Osteocyte (in vitro differentiated cells): ENCODE measurements around the gene MAPK1IP1L. TPM values are rescaled to one million over a fixed set of nuclear protein-coding genes. Genes with fewer than 3 reads are reported as not detected.
A peak's percentile ranks its signal among the peaks of the same experiment; 100 is the strongest.
"Not testable (repeated sequence)": the region's sequence is repeated elsewhere in the genome, so short reads cannot be mapped to it uniquely, and the experiment has no call there.

Experiments used
- DNase-seq: peaks from one replicate; pipeline ENCODE4 v3.0.0; 2021; ENCODE audit warnings: mixed read lengths; ENCODE audit not compliant: unreplicated experiment; ENCODE audit errors: extremely low spot score
- H3K27ac Mint-ChIP-seq: one replicate; pipeline ENCODE4 v1.8.0; 2021; ENCODE audit warnings: mild to moderate bottlenecking, mixed read lengths; ENCODE audit not compliant: unreplicated experiment
- H3K27me3 Mint-ChIP-seq: one replicate; pipeline ENCODE4 v1.8.0; 2021; ENCODE audit warnings: mixed read lengths; ENCODE audit not compliant: unreplicated experiment
- H3K36me3 Mint-ChIP-seq: one replicate; pipeline ENCODE4 v1.8.0; 2021; ENCODE audit warnings: mixed read lengths; ENCODE audit not compliant: unreplicated experiment
- H3K4me1 Mint-ChIP-seq: one replicate; pipeline ENCODE4 v1.8.0; 2021; ENCODE audit warnings: mixed read lengths; ENCODE audit not compliant: unreplicated experiment
- H3K4me3 Mint-ChIP-seq: one replicate; pipeline ENCODE4 v1.8.0; 2021; ENCODE audit warnings: mild to moderate bottlenecking, moderate library complexity, mixed read lengths; ENCODE audit not compliant: unreplicated experiment
- H3K9me3 Mint-ChIP-seq: one replicate; pipeline ENCODE4 v1.8.0; 2021; ENCODE audit warnings: mixed read lengths; ENCODE audit not compliant: unreplicated experiment
- total RNA-seq: library from RNA; stranded (reverse); gene quantifications from 2 replicates; pipeline ENCODE4 v1.2.1, GENCODE V29; 2021
- TF ChIP-seq, protein P1 (sequence below): fragments of 200-600 bp; sonication (generic); IDR thresholded peaks from 2 replicates; pipeline ENCODE4 v1.5.0; 2021; ENCODE audit warnings: antibody characterized with exemption, mild to moderate bottlenecking, moderate library complexity

MAPK1IP1L gene
- total RNA-seq, 1 donor from 2014 or later, result 102 TPM

DNA sequence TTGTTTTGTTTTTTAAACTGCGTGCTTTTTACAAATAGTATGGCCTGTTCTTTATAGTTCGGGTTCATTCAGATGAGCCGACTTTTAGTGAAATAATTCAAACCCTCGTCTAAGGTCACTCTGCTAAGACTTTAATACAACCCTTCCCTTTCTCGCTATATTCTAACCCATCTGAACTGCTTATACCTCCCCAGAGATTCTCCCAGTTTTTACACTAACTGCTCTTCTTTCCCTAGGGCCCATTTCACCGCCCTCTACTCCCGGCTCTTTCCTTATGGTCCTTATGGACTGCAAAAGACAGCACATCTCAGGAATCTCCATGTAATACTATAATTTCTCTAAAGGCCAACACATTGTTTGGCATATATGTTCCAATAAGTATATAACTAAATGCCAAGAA is 2.1 kb downstream of the MAPK1IP1L start:
- peak overlapping the region; percentile 98 for H3K27ac Mint-ChIP-seq
- H3K36me3 Mint-ChIP-seq, result peaks cover 22% of the 10 kb centered on the region
- H3K4me3 Mint-ChIP-seq, result peak overlapping the region; percentile 90
- TF ChIP-seq, protein P1, sequence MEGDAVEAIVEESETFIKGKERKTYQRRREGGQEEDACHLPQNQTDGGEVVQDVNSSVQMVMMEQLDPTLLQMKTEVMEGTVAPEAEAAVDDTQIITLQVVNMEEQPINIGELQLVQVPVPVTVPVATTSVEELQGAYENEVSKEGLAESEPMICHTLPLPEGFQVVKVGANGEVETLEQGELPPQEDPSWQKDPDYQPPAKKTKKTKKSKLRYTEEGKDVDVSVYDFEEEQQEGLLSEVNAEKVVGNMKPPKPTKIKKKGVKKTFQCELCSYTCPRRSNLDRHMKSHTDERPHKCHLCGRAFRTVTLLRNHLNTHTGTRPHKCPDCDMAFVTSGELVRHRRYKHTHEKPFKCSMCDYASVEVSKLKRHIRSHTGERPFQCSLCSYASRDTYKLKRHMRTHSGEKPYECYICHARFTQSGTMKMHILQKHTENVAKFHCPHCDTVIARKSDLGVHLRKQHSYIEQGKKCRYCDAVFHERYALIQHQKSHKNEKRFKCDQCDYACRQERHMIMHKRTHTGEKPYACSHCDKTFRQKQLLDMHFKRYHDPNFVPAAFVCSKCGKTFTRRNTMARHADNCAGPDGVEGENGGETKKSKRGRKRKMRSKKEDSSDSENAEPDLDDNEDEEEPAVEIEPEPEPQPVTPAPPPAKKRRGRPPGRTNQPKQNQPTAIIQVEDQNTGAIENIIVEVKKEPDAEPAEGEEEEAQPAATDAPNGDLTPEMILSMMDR, result no peak
- H3K4me1 Mint-ChIP-seq, result peaks cover 31% of the 10 kb centered on the region
- H3K9me3 Mint-ChIP-seq, result no peaks in the 10 kb centered on the region
- H3K27me3 Mint-ChIP-seq, result no peaks in the 10 kb centered on the region
- no peak for DNase-seq

GRCh38 chr14:55054098-55054497 is 2.7 kb downstream of the MAPK1IP1L start:
- H3K27me3 Mint-ChIP-seq, result no peaks in the 10 kb centered on the region
- TF ChIP-seq, protein P1, result no peak
- H3K9me3 Mint-ChIP-seq, result no peaks in the 10 kb centered on the region
- H3K4me1 Mint-ChIP-seq, result peaks cover 31% of the 10 kb centered on the region
- no peak overlapping the region for H3K4me3 Mint-ChIP-seq
- no peak overlapping the region for H3K27ac Mint-ChIP-seq
- H3K36me3 Mint-ChIP-seq, result peaks cover 22% of the 10 kb centered on the region
- no peak for DNase-seq

- no peak overlapping the region for H3K4me3 Mint-ChIP-seq
- H3K4me1 Mint-ChIP-seq, result peaks cover 18% of the 10 kb centered on the region
- no peak overlapping the region for H3K27ac Mint-ChIP-seq
- no peak for DNase-seq
- TF ChIP-seq, protein P1, result no peak
- H3K36me3 Mint-ChIP-seq, result peaks cover 35% of the 10 kb centered on the region
- no peaks in the 10 kb centered on the region for H3K9me3 Mint-ChIP-seq
- H3K27me3 Mint-ChIP-seq, result no peaks in the 10 kb centered on the region
These were observed 6.5 kb downstream of the MAPK1IP1L start for GRCh38 chr14:55057919-55058318.

DNA sequence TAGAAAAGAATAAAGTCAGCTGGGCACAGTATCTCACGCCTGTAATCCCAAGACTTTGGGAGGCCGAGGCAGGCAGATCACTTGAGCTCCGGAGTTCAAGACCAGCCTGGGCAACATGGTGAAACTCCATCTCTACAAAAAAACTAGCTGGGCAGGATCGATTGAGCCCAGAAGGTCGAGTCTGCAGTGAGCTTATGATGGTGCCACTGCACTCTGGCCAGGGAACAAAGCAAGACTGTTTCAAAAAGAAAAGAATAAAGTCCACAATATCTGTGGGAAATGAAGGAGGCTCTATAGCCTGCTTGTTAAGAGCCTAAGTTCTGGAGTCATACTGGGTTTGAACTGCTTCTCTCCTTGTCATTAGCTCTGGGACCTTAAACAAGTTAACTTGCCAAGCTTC is 7.9 kb downstream of the MAPK1IP1L start:
- H3K4me3 Mint-ChIP-seq, result no peak overlapping the region
- TF ChIP-seq, protein P1, result no peak
- peaks cover 37% of the 10 kb centered on the region for H3K36me3 Mint-ChIP-seq
- H3K27me3 Mint-ChIP-seq, result no peaks in the 10 kb centered on the region
- H3K9me3 Mint-ChIP-seq, result no peaks in the 10 kb centered on the region
- no peak for DNase-seq
- no peak overlapping the region for H3K27ac Mint-ChIP-seq
- H3K4me1 Mint-ChIP-seq, result peaks cover 13% of the 10 kb centered on the region

DNA sequence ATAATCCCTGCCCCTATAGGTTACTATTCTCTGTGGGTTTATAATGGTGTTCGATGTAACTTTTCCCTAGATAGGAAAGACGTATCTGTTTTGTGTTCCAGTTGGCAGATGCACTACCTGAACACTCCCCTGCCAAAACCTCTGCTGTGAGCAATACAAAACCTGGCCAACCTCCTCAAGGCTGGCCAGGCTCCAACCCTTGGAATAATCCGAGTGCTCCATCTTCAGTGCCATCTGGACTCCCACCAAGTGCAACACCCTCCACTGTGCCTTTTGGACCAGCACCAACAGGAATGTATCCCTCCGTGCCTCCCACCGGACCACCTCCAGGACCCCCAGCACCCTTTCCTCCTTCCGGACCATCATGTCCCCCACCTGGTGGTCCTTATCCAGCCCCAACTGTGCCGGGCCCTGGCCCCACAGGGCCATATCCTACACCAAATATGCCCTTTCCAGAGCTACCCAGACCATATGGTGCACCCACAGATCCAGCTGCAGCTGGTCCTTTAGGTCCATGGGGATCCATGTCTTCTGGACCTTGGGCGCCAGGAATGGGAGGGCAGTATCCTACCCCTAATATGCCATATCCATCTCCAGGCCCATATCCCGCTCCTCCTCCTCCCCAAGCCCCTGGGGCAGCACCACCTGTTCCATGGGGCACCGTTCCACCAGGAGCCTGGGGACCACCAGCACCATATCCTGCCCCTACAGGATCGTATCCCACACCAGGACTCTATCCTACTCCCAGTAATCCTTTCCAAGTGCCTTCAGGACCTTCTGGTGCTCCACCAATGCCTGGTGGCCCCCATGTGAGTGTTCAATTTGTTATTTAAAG is 11.3 kb downstream of the MAPK1IP1L start:
- Mint-ChIP-seq H3K27ac (peak overlapping the region; percentile 47), H3K9me3 (no peaks in the 10 kb centered on the region), H3K4me3 (no peak overlapping the region), H3K4me1 (peaks cover 15% of the 10 kb centered on the region), H3K27me3 (no peaks in the 10 kb centered on the region), H3K36me3 (peaks cover 56% of the 10 kb centered on the region)
- TF ChIP-seq, protein P1, result no peak
- no peak for DNase-seq

- H3K4me1 Mint-ChIP-seq, result peaks cover 12% of the 10 kb centered on the region
- peaks cover 50% of the 10 kb centered on the region for H3K36me3 Mint-ChIP-seq
- peak overlapping the region; percentile 19 for H3K27ac Mint-ChIP-seq
- not testable (repeated sequence) for H3K9me3 Mint-ChIP-seq, DNase-seq, H3K27me3 Mint-ChIP-seq, H3K4me3 Mint-ChIP-seq
These were observed 13.4 kb downstream of the MAPK1IP1L start for GRCh38 chr14:55064896-55065295.
